H9 (cell line): ENCODE results near the gene TMEM14C. TPM values are rescaled to one million over a fixed set of nuclear protein-coding genes. Genes with fewer than 3 reads are reported as not detected.
A peak's percentile ranks its signal among the peaks of the same experiment; 100 is the strongest.

ENCODE experiments used
- DNase-seq: peaks from one replicate; pipeline ENCODE4 v3.0.0-alpha.2; 2017
- H2AFZ ChIP-seq: one replicate; pipeline ENCODE4 v1.6.1; 2013; ENCODE audit warnings: mild to moderate bottlenecking, low read length, control low read depth, moderate library complexity
- H2AK5ac ChIP-seq: 2 replicates; pipeline ENCODE4 v1.6.1; 2013; ENCODE audit warnings: low read length, control low read depth, mixed read lengths; ENCODE audit not compliant: insufficient read length
- H2BK120ac ChIP-seq: one replicate; pipeline ENCODE4 v1.6.1; 2013; ENCODE audit warnings: low read depth, mild to moderate bottlenecking, low read length, control low read depth, inconsistent platforms; ENCODE audit not compliant: poor library complexity, severe bottlenecking
- H2BK12ac ChIP-seq: 2 replicates; pipeline ENCODE4 v1.6.1; 2013; ENCODE audit warnings: low read length, control low read depth, mixed read lengths, low read depth; ENCODE audit not compliant: insufficient read length
- H2BK15ac ChIP-seq: 2 replicates; pipeline ENCODE4 v1.6.1; 2013; ENCODE audit warnings: low read depth, low read length, control low read depth
- H2BK20ac ChIP-seq: one replicate; pipeline ENCODE4 v1.6.1; 2013; ENCODE audit warnings: low read depth, mild to moderate bottlenecking, low read length, control low read depth, inconsistent platforms; ENCODE audit not compliant: poor library complexity, severe bottlenecking
- H2BK5ac ChIP-seq: 2 replicates; pipeline ENCODE4 v1.6.1; 2013; ENCODE audit warnings: low read length, control low read depth, mixed read lengths; ENCODE audit not compliant: insufficient read length
- H3K14ac ChIP-seq: 2 replicates; pipeline ENCODE4 v1.6.1; 2013; ENCODE audit warnings: low read length, control low read depth; ENCODE audit not compliant: insufficient read depth
- H3K18ac ChIP-seq: 2 replicates; pipeline ENCODE4 v1.6.1; 2013; ENCODE audit warnings: low read depth, mild to moderate bottlenecking, mixed read lengths, low read length, control low read depth; ENCODE audit not compliant: insufficient read length
- H3K23ac ChIP-seq: 2 replicates; pipeline ENCODE4 v1.6.1; 2013; ENCODE audit warnings: low read length, control low read depth, mixed read lengths, low read depth; ENCODE audit not compliant: insufficient read length
- H3K23me2 ChIP-seq: 2 replicates; pipeline ENCODE4 v1.6.1; 2013; ENCODE audit warnings: low read depth, mild to moderate bottlenecking, mixed read lengths, low read length, control low read depth; ENCODE audit not compliant: insufficient read length, poor library complexity, severe bottlenecking
- H3K27ac ChIP-seq: 2 replicates; pipeline ENCODE4 v1.5.1; 2013; ENCODE audit warnings: low read length, control low read depth, mixed read lengths, low read depth; ENCODE audit not compliant: insufficient read length
- H3K27me3 ChIP-seq: 2 replicates; pipeline ENCODE4 v1.6.1; 2013; ENCODE audit warnings: low read length, control low read depth, inconsistent platforms; ENCODE audit not compliant: insufficient read depth
- H3K4ac ChIP-seq: 2 replicates; pipeline ENCODE4 v1.6.1; 2013; ENCODE audit warnings: low read depth, mild to moderate bottlenecking, control low read depth, inconsistent platforms, low read length, moderate library complexity
- H3K4me1 ChIP-seq: 2 replicates; pipeline ENCODE4 v1.6.1; 2013; ENCODE audit warnings: low read length, control low read depth, inconsistent platforms; ENCODE audit not compliant: insufficient read depth
- H3K4me2 ChIP-seq: 2 replicates; pipeline ENCODE4 v1.6.1; 2013; ENCODE audit warnings: low read length, control low read depth, mixed read lengths; ENCODE audit not compliant: insufficient read length, insufficient read depth
- H3K56ac ChIP-seq: 2 replicates; pipeline ENCODE4 v1.6.1; 2013; ENCODE audit warnings: low read depth, mild to moderate bottlenecking, mixed read lengths, low read length, control low read depth; ENCODE audit not compliant: insufficient read length
- H3K79me1 ChIP-seq: 2 replicates; pipeline ENCODE4 v1.6.1; 2013; ENCODE audit warnings: low read depth, mild to moderate bottlenecking, moderate library complexity, low read length, control low read depth, inconsistent platforms; ENCODE audit not compliant: insufficient read depth, poor library complexity, severe bottlenecking
- H3K79me2 ChIP-seq: 2 replicates; pipeline ENCODE4 v1.6.1; 2013; ENCODE audit warnings: low read length, control low read depth, inconsistent platforms; ENCODE audit not compliant: insufficient read depth
- H3K9ac ChIP-seq: 2 replicates; pipeline ENCODE4 v1.6.1; 2013; ENCODE audit warnings: low read length, control low read depth, mixed read lengths; ENCODE audit not compliant: insufficient read length; ENCODE audit errors: extremely low read depth
- H3K9me3 ChIP-seq: one replicate; pipeline ENCODE4 v1.6.1; 2013; ENCODE audit warnings: low read depth, low read length, inconsistent platforms; ENCODE audit not compliant: control insufficient read depth
- H3T11ph ChIP-seq: one replicate; pipeline ENCODE4 v1.6.1; 2013; ENCODE audit warnings: mild to moderate bottlenecking, low read length, control low read depth, inconsistent platforms
- H4K20me1 ChIP-seq: one replicate; pipeline ENCODE4 v1.6.1; 2013; ENCODE audit not compliant: control insufficient read depth, insufficient read length, insufficient read depth
- H4K5ac ChIP-seq: 2 replicates; pipeline ENCODE4 v1.6.1; 2013; ENCODE audit warnings: low read depth, mild to moderate bottlenecking, mixed read lengths, low read length, control low read depth; ENCODE audit not compliant: insufficient read length
- H4K8ac ChIP-seq: replicated peaks from 2 replicates; pipeline ENCODE4 v1.6.1; 2013; ENCODE audit warnings: low read length, control low read depth, mixed read lengths, low read depth; ENCODE audit not compliant: insufficient read length
- H4K91ac ChIP-seq: 2 replicates; pipeline ENCODE4 v1.6.1; 2013; ENCODE audit warnings: low read depth, mild to moderate bottlenecking, moderate library complexity, mixed read lengths, low read length, control low read depth; ENCODE audit not compliant: insufficient read length
- H3K27ac Mint-ChIP-seq, 3 experiments: 2 replicates in 2 of 3; 3 replicates in 1 of 3; pipeline ENCODE4 v1.8.0; 2020 to 2021; ENCODE audit warnings: mixed read lengths in 3 of 3, mild to moderate bottlenecking in 1 of 3, moderate library complexity in 1 of 3
- H3K27me3 Mint-ChIP-seq: 2 replicates; pipeline ENCODE4 v1.8.0; 2021; ENCODE audit warnings: low read depth, mild to moderate bottlenecking, moderate library complexity, mixed read lengths
- H3K36me3 Mint-ChIP-seq, 3 experiments: 2 replicates in 2 of 3; 3 replicates in 1 of 3; pipeline ENCODE4 v1.8.0; 2020 to 2021; ENCODE audit warnings: low read depth in 3 of 3, mixed read lengths in 3 of 3; ENCODE audit not compliant: insufficient read depth in 1 of 3
- H3K4me1 Mint-ChIP-seq, 2 experiments: 2 replicates each; pipeline ENCODE4 v1.8.0; 2020; ENCODE audit warnings: mixed read lengths in 2 of 2
- H3K4me3 Mint-ChIP-seq, 2 experiments: 2 replicates in 1 of 2; 3 replicates in 1 of 2; pipeline ENCODE4 v1.8.0; 2020 to 2021; ENCODE audit warnings: mild to moderate bottlenecking in 2 of 2, mixed read lengths in 2 of 2, moderate library complexity in 1 of 2
- H3K9me3 Mint-ChIP-seq, 2 experiments: 2 replicates in 1 of 2; 3 replicates in 1 of 2; pipeline ENCODE4 v1.8.0; 2020; ENCODE audit warnings: mild to moderate bottlenecking in 2 of 2, mixed read lengths in 2 of 2, moderate library complexity in 1 of 2
- CTCF ChIP-seq: fragments of 200-600 bp; sonication (generic); conservative IDR thresholded peaks from 3 replicates; pipeline ENCODE4 v1.8.0; 2021; ENCODE audit warnings: antibody characterized with exemption, mild to moderate bottlenecking
- WGBS: extraction: QIAGEN DNeasy Blood & Tissue Kit; methylation state at CpG from one replicate; pipeline ENCODE4 v1.1.7; 2013; ENCODE audit warnings: missing lambda C conversion rate, low lambda C conversion rate, mixed read lengths; ENCODE audit not compliant: insufficient read length; ENCODE audit errors: extremely low coverage; 5-methylcytosine and 5-hydroxymethylcytosine counted together
- total RNA-seq: library from RNA; stranded (reverse); gene quantifications from 2 replicates; pipeline ENCODE4 v1.2.1, GENCODE V29; 2021

Gene TMEM14C
- total RNA-seq, 1 experiment from 2014 or later, result 94.4 TPM

GRCh38 chr6:10725044-10725443 is 2.2 kb downstream of the TMEM14C start:
- Mint-ChIP-seq H3K9me3 (no peaks in the 10 kb centered on the region; a peak in 2 of 5 replicates), H3K4me1 (peaks cover 19 to 23% of the 10 kb centered on the region in 2 experiments), H3K27me3 (no peaks in the 10 kb centered on the region), H3K27ac (peak overlapping the region; percentile 49 to 65 (median 59); a peak in 3 of 7 replicates), H3K36me3 (peaks cover 12 to 47% (median 43%) of the 10 kb centered on the region in 3 experiments), H3K4me3 (peak overlapping the region in 1 of 2 experiments; percentile 34; a peak in 1 of 5 replicates)
- WGBS, result no CpG with 5 or more reads among the region's 6 CpGs
- Histone ChIP-seq H2BK15ac (no peak overlapping the region), H4K91ac (no peak overlapping the region), H3K79me1 (no peaks in the 10 kb centered on the region), H3K9me3 (no peaks in the 10 kb centered on the region), H3K4ac (no peak overlapping the region), H4K5ac (no peak overlapping the region), H3K9ac (no peak overlapping the region), H4K20me1 (no peaks in the 10 kb centered on the region), H3K56ac (no peak overlapping the region), H3K23me2 (peaks cover 9% of the 10 kb centered on the region), H3K4me1 (0 out of 2 replicates have a peak, but pooled peaks cover 2% of the 10 kb centered on the region), H3K4me2 (no peak overlapping the region), H2BK120ac (no peak overlapping the region), H2BK5ac (no peak overlapping the region), H3K79me2 (no peaks in the 10 kb centered on the region), H3T11ph (no peak overlapping the region), H3K27me3 (no peaks in the 10 kb centered on the region), H3K27ac (no peak overlapping the region), H3K23ac (no peak overlapping the region), H4K8ac (no peak overlapping the region), H3K14ac (no peak overlapping the region), H2BK20ac (no peak overlapping the region), H3K18ac (no peak overlapping the region), H2AK5ac (no peak overlapping the region), H2BK12ac (no peak overlapping the region), H2AFZ (no peak overlapping the region)
- no peak for TF ChIP-seq CTCF
- DNase-seq, result no peak
